Epithelial cell of esophagus (primary cell): ENCODE measurements around the gene APOBEC4.

ENCODE experiments used
- DNase-seq: peaks from one replicate; pipeline ENCODE4 v3.0.0; 2010; ENCODE audit warnings: low read depth
- H3K4me3 ChIP-seq: 2 replicates; pipeline ENCODE4 v1.5.1; 2011; ENCODE audit warnings: mild to moderate bottlenecking, low read length, control low read depth
- CTCF ChIP-seq: IDR thresholded peaks from 2 replicates; pipeline ENCODE4 v1.5.1; 2011; ENCODE audit warnings: low read depth, mild to moderate bottlenecking, low read length, control low read depth, inconsistent platforms; ENCODE audit not compliant: insufficient read depth; ENCODE audit errors: missing control alignments

The APOBEC4 gene

GRCh38 chr1:183642166-183642565, 10.9 kb downstream of the APOBEC4 start:
- no peak overlapping the region for H3K4me3 ChIP-seq
- no peak for TF ChIP-seq CTCF
- DNase-seq, result no peak

- no peak for TF ChIP-seq CTCF
- no peak for DNase-seq
- H3K4me3 ChIP-seq, result no peak overlapping the region
These were observed 12.9 kb downstream of the APOBEC4 start for GRCh38 chr1:183640193-183640592.

GRCh38 chr1:183638649-183639387, 14.3 kb downstream of the APOBEC4 start:
- no peak for DNase-seq
- H3K4me3 ChIP-seq, result no peak overlapping the region
- TF ChIP-seq CTCF, result no peak

GRCh38 chr1:183636783-183637182, 16.3 kb downstream of the APOBEC4 start:
- DNase-seq, result no peak
- no peak overlapping the region for H3K4me3 ChIP-seq
- TF ChIP-seq CTCF, result no peak

- peak overlapping the region; percentile 91 for H3K4me3 ChIP-seq
- no peak for TF ChIP-seq CTCF
- DNase-seq, result no peak
These were observed 16.8 kb downstream of the APOBEC4 start for GRCh38 chr1:183636334-183636682.

- no peak for TF ChIP-seq CTCF
- peak within 1 kb of the TSS; percentile 91 for H3K4me3 ChIP-seq
- DNase-seq, result peak; percentile 99
These were observed 17.3 kb downstream of the APOBEC4 start, which contains the start of gene ARPC5 for GRCh38 chr1:183635606-183636333. ARPC5 (minus strand) TSS chr1:183635783; CDS start chr1:183635659, 124 bp downstream.
